ENCODE measurements around the gene ZMYM2. TPM values are rescaled to one million over a fixed set of nuclear protein-coding genes. Genes with fewer than 3 reads are reported as not detected.

Gene ZMYM2
- total RNA-seq, 1 donor from 2014 or later: 109 TPM

DNA sequence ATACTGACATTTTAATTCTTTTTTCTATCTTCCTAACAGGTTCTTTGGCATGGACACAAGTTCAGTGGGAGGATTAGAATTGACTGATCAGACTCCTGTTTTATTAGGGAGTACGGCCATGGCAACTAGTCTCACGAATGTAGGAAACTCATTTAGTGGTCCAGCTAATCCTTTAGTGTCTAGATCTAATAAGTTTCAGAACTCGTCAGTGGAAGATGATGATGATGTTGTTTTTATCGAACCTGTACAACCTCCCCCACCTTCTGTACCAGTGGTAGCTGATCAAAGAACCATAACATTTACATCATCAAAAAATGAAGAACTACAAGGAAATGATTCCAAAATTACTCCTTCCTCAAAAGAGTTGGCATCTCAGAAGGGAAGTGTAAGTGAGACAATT is 34.5 kb downstream of the ZMYM2 start:
- H3K36me3 Mint-ChIP-seq (ENCODE audit: low read depth, unreplicated experiment): peaks cover 21% of the 10 kb centered on the region
- peaks cover 16% of the 10 kb centered on the region for H3K4me1 Mint-ChIP-seq (ENCODE audit: low read depth, unreplicated experiment)
- no peak overlapping the region for H2AFZ ChIP-seq (ENCODE audit: low read depth, low read length)
- no peak overlapping the region for H3K4me3 ChIP-seq (ENCODE audit: insufficient read depth, low read depth, low read length)
- peaks cover 99% of the 10 kb centered on the region for H3K79me2 ChIP-seq (ENCODE audit: insufficient read depth, low read length)
- H3K27me3 Mint-ChIP-seq (ENCODE audit: low read depth, unreplicated experiment): no peaks in the 10 kb centered on the region
- peaks cover 79% of the 10 kb centered on the region for H4K20me1 ChIP-seq (ENCODE audit: insufficient read depth, low read length)
- no peak overlapping the region for H3K4me3 Mint-ChIP-seq (ENCODE audit: unreplicated experiment)
- H3K36me3 ChIP-seq (ENCODE audit: insufficient read depth, low read length): peaks cover 26% of the 10 kb centered on the region
- H3K9me3 Mint-ChIP-seq (ENCODE audit: unreplicated experiment): no peaks in the 10 kb centered on the region
- H3K9me3 ChIP-seq (ENCODE audit: insufficient read depth, low read depth, low read length): no peaks in the 10 kb centered on the region
- H3K4me2 ChIP-seq (ENCODE audit: low read length): no peak overlapping the region
- no peaks in the 10 kb centered on the region for H3K27me3 ChIP-seq (ENCODE audit: insufficient read depth, low read length)
- no peak overlapping the region for H3K27ac Mint-ChIP-seq (ENCODE audit: unreplicated experiment)
- TF ChIP-seq, protein P1, sequence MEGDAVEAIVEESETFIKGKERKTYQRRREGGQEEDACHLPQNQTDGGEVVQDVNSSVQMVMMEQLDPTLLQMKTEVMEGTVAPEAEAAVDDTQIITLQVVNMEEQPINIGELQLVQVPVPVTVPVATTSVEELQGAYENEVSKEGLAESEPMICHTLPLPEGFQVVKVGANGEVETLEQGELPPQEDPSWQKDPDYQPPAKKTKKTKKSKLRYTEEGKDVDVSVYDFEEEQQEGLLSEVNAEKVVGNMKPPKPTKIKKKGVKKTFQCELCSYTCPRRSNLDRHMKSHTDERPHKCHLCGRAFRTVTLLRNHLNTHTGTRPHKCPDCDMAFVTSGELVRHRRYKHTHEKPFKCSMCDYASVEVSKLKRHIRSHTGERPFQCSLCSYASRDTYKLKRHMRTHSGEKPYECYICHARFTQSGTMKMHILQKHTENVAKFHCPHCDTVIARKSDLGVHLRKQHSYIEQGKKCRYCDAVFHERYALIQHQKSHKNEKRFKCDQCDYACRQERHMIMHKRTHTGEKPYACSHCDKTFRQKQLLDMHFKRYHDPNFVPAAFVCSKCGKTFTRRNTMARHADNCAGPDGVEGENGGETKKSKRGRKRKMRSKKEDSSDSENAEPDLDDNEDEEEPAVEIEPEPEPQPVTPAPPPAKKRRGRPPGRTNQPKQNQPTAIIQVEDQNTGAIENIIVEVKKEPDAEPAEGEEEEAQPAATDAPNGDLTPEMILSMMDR (IDR thresholded peaks at IDR 0.05; ENCODE audit: insufficient read depth, low read depth, low read length): no peak
- TF ChIP-seq EZH2 (IDR thresholded peaks at IDR 0.05; ENCODE audit: insufficient read depth, low read length): no peak
- H3K9ac ChIP-seq (ENCODE audit: low read length): no peak overlapping the region
- H3K4me1 ChIP-seq (ENCODE audit: insufficient read depth, low read length): no peaks in the 10 kb centered on the region
- FAIRE-seq (no peak), DNase-seq (ENCODE audit: low read depth) (no peak)
- H3K27ac ChIP-seq (ENCODE audit: low read depth, low read length): no peak overlapping the region

DNA sequence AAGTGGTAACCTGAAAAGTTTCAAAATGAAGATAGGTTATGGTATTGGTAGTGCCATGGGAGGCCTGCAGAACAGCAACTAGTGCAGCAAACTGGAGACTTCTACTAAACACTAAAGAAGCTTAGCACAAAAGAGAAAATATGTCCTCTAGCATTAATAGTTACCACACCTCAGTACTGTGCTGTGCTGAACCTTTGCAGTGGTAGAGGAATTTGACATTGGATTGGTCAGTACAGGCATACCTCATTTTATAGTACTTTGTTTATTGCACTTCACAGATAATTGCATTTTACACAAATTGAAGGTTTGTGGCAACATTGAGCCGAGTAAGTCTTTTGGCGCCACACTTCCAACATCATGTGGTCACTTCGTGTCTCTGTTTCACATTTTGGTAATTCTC is 40.4 kb downstream of the ZMYM2 start:
- Mint-ChIP-seq H3K27ac (ENCODE audit: unreplicated experiment) (no peak overlapping the region), H3K9me3 (ENCODE audit: unreplicated experiment) (no peaks in the 10 kb centered on the region), H3K27me3 (ENCODE audit: low read depth, unreplicated experiment) (no peaks in the 10 kb centered on the region), H3K36me3 (ENCODE audit: low read depth, unreplicated experiment) (peaks cover 16% of the 10 kb centered on the region), H3K4me3 (ENCODE audit: unreplicated experiment) (no peak overlapping the region), H3K4me1 (ENCODE audit: low read depth, unreplicated experiment) (no peaks in the 10 kb centered on the region)
- Histone ChIP-seq H3K79me2 (ENCODE audit: insufficient read depth, low read length) (peaks cover 91% of the 10 kb centered on the region), H3K9ac (ENCODE audit: low read length) (no peak overlapping the region), H2AFZ (ENCODE audit: low read depth, low read length) (no peak overlapping the region), H3K27ac (ENCODE audit: low read depth, low read length) (no peak overlapping the region), H3K36me3 (ENCODE audit: insufficient read depth, low read length) (peaks cover 23% of the 10 kb centered on the region), H4K20me1 (ENCODE audit: insufficient read depth, low read length) (peaks cover 77% of the 10 kb centered on the region), H3K4me2 (ENCODE audit: low read length) (no peak overlapping the region), H3K9me3 (ENCODE audit: insufficient read depth, low read depth, low read length) (no peaks in the 10 kb centered on the region), H3K4me1 (ENCODE audit: insufficient read depth, low read length) (no peaks in the 10 kb centered on the region), H3K27me3 (ENCODE audit: insufficient read depth, low read length) (no peaks in the 10 kb centered on the region), H3K4me3 (ENCODE audit: insufficient read depth, low read depth, low read length) (no peak overlapping the region)
- peak; percentile 9 for FAIRE-seq
- no peak for DNase-seq (ENCODE audit: low read depth)
- TF ChIP-seq, protein P1 (IDR thresholded peaks at IDR 0.05; ENCODE audit: insufficient read depth, low read depth, low read length): no peak
- TF ChIP-seq EZH2 (IDR thresholded peaks at IDR 0.05; ENCODE audit: insufficient read depth, low read length): no peak

DNA sequence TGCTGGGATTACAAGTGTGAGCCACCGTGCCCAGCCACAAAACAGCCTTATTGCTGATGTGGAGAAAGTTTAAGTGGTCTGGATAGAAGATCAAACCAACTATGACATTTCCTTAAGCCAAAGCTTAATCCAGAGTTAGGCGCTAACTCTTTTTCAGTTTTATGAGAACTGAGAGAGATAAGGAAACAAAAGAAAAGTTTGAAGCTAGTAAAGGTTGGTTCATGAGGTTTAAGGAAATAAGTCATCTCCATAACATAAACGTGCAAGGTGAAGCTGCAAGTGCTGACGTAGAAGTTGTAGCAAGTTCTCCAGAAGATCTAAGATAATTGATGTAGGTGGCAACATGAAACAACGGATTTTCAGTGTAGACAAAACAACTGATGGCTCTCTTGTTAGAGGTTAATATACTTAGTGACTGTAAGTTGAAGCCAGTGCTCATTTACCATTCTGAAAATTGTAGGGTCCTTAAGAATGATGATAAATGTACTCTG is 41.6 kb downstream of the ZMYM2 start:
- H3K27me3 Mint-ChIP-seq (ENCODE audit: low read depth, unreplicated experiment): no peaks in the 10 kb centered on the region
- Histone ChIP-seq H3K36me3 (ENCODE audit: insufficient read depth, low read length) (peaks cover 22% of the 10 kb centered on the region), H4K20me1 (ENCODE audit: insufficient read depth, low read length) (peaks cover 78% of the 10 kb centered on the region), H3K4me1 (ENCODE audit: insufficient read depth, low read length) (no peaks in the 10 kb centered on the region), H3K9ac (ENCODE audit: low read length) (no peak overlapping the region), H3K27me3 (ENCODE audit: insufficient read depth, low read length) (no peaks in the 10 kb centered on the region), H2AFZ (ENCODE audit: low read depth, low read length) (no peak overlapping the region), H3K4me2 (ENCODE audit: low read length) (no peak overlapping the region), H3K27ac (ENCODE audit: low read depth, low read length) (no peak overlapping the region), H3K4me3 (ENCODE audit: insufficient read depth, low read depth, low read length) (no peak overlapping the region), H3K9me3 (ENCODE audit: insufficient read depth, low read depth, low read length) (no peaks in the 10 kb centered on the region), H3K79me2 (ENCODE audit: insufficient read depth, low read length) (peaks cover 80% of the 10 kb centered on the region)
- H3K36me3 Mint-ChIP-seq (ENCODE audit: low read depth, unreplicated experiment): peaks cover 16% of the 10 kb centered on the region
- no peak for DNase-seq (ENCODE audit: low read depth)
- H3K27ac Mint-ChIP-seq (ENCODE audit: unreplicated experiment): no peak overlapping the region
- no peaks in the 10 kb centered on the region for H3K4me1 Mint-ChIP-seq (ENCODE audit: low read depth, unreplicated experiment)
- TF ChIP-seq, protein P1 (IDR thresholded peaks at IDR 0.05; ENCODE audit: insufficient read depth, low read depth, low read length): no peak
- no peak for TF ChIP-seq EZH2 (IDR thresholded peaks at IDR 0.05; ENCODE audit: insufficient read depth, low read length)
- FAIRE-seq: no peak
- no peaks in the 10 kb centered on the region for H3K9me3 Mint-ChIP-seq (ENCODE audit: unreplicated experiment)
- H3K4me3 Mint-ChIP-seq (ENCODE audit: unreplicated experiment): no peak overlapping the region

All from astrocyte (in vitro differentiated cells and primary cell).